Karpas-422 (cell line): ENCODE data around the gene AVPR2. TPM values are rescaled to one million over a fixed set of nuclear protein-coding genes. Genes with fewer than 3 reads are reported as not detected.

Source experiments
- DNase-seq: peaks from one replicate; pipeline ENCODE4 v3.0.0-alpha.2; 2015
- H2AFZ ChIP-seq: fragments of 200-600 bp; sonication (generic); 2 replicates; pipeline ENCODE4 v1.6.1; 2014; ENCODE audit warnings: antibody characterized with exemption, low read length, mixed read lengths
- H3K27ac ChIP-seq: fragments of 200-600 bp; sonication (generic); 2 replicates; pipeline ENCODE4 v1.5.1; 2014; ENCODE audit warnings: mild to moderate bottlenecking, low read length, moderate library complexity
- H3K27me3 ChIP-seq: fragments of 200-600 bp; sonication (generic); 2 replicates; pipeline ENCODE4 v1.6.1; 2014; ENCODE audit warnings: low read length, mixed read lengths
- H3K36me3 ChIP-seq: fragments of 200-600 bp; sonication (generic); 2 replicates; pipeline ENCODE4 v1.6.1; 2014; ENCODE audit warnings: low read length, mixed read lengths; ENCODE audit not compliant: insufficient read depth
- H3K4me1 ChIP-seq: fragments of 200-600 bp; sonication (generic); 2 replicates; pipeline ENCODE4 v1.6.1; 2014; ENCODE audit warnings: mild to moderate bottlenecking, low read length, mixed read lengths
- H3K4me2 ChIP-seq: fragments of 200-600 bp; sonication (generic); 2 replicates; pipeline ENCODE4 v1.6.1; 2014; ENCODE audit warnings: low read length, low read depth, mild to moderate bottlenecking; ENCODE audit not compliant: poor library complexity, severe bottlenecking
- H3K4me3 ChIP-seq: fragments of 200-600 bp; sonication (generic); 2 replicates; pipeline ENCODE4 v1.5.1; 2014; ENCODE audit warnings: mild to moderate bottlenecking, antibody characterized with exemption, low read length, mixed read lengths
- H3K79me2 ChIP-seq: fragments of 200-600 bp; sonication (generic); 2 replicates; pipeline ENCODE4 v1.6.1; 2014; ENCODE audit warnings: mild to moderate bottlenecking, low read length, mixed read lengths
- H3K9ac ChIP-seq: fragments of 200-600 bp; sonication (generic); 2 replicates; pipeline ENCODE4 v1.6.0; 2014; ENCODE audit warnings: low read length
- H3K9me2 ChIP-seq: fragments of 200-600 bp; sonication (generic), shearing (Covaris generic); replicated peaks from 2 replicates; pipeline ENCODE4 v1.6.0; 2014; ENCODE audit warnings: mild to moderate bottlenecking, low read length, moderate library complexity; ENCODE audit not compliant: insufficient read depth
- H3K9me3 ChIP-seq: fragments of 300-700, 200-600 bp; sonication (generic); 2 replicates; pipeline ENCODE4 v1.6.1; 2014; ENCODE audit warnings: low read length, mixed read lengths
- H4K20me1 ChIP-seq: fragments of 200-600 bp; sonication (generic); 2 replicates; pipeline ENCODE4 v1.6.1; 2014; ENCODE audit warnings: mild to moderate bottlenecking, antibody characterized with exemption, low read length, low read depth; ENCODE audit not compliant: insufficient read depth
- total RNA-seq: library from RNA; depleted of rRNA; stranded (reverse); fragments of >200 nt; shearing (Covaris generic); gene quantifications from 2 replicates; pipeline ENCODE4 v1.2.3, GENCODE V29; 2014; ENCODE audit warnings: low replicate concordance

The AVPR2 gene
- total RNA-seq, 1 experiment from 2014 or later = not detected

DNA sequence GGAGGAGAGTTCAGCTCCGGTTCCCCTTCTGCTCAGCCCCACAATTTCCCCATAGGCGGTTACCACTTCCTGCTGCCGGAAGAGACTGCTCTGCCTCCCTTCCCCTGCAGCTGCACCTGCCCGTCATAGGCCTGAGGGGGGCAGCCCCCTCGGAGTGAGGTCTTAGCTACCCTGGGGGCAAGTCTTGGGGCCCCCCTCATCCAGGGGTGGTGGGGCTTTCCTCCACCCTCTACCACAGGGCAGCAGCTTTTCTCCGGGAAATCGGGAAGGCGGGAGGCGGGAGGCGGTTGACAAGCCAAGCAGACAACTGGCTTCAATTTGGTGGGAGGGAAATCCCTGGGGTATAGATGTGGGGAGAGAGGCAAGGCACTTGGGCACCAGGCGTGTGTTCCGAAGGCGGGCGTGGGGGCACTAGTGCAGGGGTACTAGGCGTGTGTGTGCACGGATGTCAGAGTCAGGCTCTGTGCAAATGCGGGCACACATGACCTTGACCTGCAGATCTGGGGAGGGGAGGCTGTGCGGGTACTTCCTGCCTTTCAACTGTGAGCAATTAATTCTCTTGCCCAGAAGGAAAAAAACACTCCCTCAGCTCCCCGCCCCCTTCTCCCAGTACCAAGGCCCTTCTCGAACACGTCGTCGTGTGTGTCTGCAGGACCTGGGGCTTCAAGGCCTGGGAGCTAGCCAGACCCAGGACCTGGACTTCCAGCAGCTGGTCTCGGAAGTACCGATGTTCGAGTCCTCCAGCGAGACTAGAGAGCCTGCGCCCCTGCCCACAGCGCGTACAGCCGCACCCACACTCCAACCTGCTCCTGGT is 22.6 kb downstream of the AVPR2 start:
- Histone ChIP-seq H3K4me3 (peak overlapping the region; percentile 84), H4K20me1 (peaks cover 10% of the 10 kb centered on the region; the same call in 1 of the 2 replicates), H3K36me3 (no peaks in the 10 kb centered on the region), H3K27ac (peak overlapping the region; percentile 99), H3K4me1 (peaks cover 51% of the 10 kb centered on the region), H3K9me2 (no peaks in the 10 kb centered on the region), H3K27me3 (no peaks in the 10 kb centered on the region), H3K9me3 (no peaks in the 10 kb centered on the region), H3K9ac (peak overlapping the region; percentile 95), H3K4me2 (peak overlapping the region; percentile 78), H3K79me2 (peaks cover 19% of the 10 kb centered on the region), H2AFZ (no peak overlapping the region)
- peak; percentile 94 for DNase-seq

DNA sequence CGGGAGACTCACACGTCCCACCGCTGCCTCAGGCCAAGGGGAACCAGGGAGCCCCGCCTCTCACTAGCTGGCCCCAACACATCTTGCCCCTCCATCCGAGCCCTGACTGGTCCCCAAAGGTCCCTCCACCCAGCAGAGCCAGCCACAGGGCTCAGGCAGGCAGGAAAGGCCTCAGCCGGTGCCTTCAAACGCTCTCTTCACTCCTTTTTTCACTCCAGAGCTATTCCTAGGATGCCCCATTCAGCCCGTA is 23.1 kb downstream of the AVPR2 start:
- Histone ChIP-seq H3K9me2 (no peaks in the 10 kb centered on the region), H4K20me1 (peaks cover 8% of the 10 kb centered on the region; the same call in 1 of the 2 replicates), H3K36me3 (no peaks in the 10 kb centered on the region), H3K4me3 (peak overlapping the region; percentile 84), H3K4me2 (peak overlapping the region; percentile 78), H3K79me2 (peaks cover 21% of the 10 kb centered on the region), H3K9ac (peak overlapping the region; percentile 95), H3K27me3 (no peaks in the 10 kb centered on the region), H2AFZ (no peak overlapping the region), H3K27ac (peak overlapping the region; percentile 99), H3K9me3 (no peaks in the 10 kb centered on the region), H3K4me1 (peaks cover 51% of the 10 kb centered on the region)
- DNase-seq = no peak

DNA sequence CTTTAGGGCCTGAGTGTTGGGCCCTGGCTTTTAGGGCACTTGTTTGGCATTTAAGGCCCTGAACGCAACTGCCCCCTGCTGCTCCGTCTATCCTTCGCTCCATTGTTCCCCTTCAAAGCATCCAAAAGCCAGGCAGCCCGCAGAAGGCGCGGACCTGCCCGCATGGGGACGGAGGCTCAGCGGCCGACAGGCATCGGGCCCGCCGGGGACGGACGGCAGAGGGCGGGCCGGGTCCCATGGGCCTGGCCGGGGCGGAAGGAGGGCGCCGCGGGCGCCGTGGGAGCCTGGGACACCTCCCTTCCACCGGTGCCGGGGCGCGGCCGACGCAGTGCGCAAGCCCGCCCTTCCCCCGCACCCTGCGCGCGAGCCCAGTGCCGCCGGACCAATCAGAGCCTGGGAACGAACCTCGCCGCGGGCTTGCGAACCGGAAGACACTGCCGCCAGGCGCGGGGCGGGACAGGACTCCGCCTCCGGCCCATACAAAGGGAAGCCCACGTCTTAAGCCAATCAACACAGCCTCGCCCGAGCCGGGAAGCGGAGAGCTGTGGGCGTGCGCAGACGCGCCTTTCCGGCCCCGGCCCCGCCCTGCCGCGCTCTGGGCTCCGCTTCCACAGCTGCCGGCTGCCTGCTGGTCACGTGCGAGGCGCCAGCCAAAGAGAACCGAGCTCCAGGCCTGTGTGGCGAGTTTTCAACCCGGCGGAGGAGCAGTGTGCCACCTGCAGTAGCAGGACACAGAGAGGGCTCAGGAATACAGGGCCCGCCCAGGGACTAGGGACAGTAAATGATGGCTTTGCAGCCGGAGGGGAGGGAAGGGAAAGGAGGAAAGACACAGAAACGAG is 23.7 kb downstream of the AVPR2 start:
- Histone ChIP-seq H3K79me2 (peaks cover 26% of the 10 kb centered on the region), H3K9me3 (no peaks in the 10 kb centered on the region), H2AFZ (no peak overlapping the region), H3K4me2 (peak overlapping the region; percentile 78), H3K36me3 (0 out of 2 replicates have a peak, but pooled peaks cover 4% of the 10 kb centered on the region), H3K27me3 (no peaks in the 10 kb centered on the region), H3K9me2 (no peaks in the 10 kb centered on the region), H3K4me3 (peak overlapping the region; percentile 84), H3K27ac (peak overlapping the region; percentile 99), H4K20me1 (peaks cover 3% of the 10 kb centered on the region; the same call in 1 of the 2 replicates), H3K9ac (peak overlapping the region; percentile 95), H3K4me1 (peaks cover 54% of the 10 kb centered on the region)
- peak; percentile 97 for DNase-seq

DNA sequence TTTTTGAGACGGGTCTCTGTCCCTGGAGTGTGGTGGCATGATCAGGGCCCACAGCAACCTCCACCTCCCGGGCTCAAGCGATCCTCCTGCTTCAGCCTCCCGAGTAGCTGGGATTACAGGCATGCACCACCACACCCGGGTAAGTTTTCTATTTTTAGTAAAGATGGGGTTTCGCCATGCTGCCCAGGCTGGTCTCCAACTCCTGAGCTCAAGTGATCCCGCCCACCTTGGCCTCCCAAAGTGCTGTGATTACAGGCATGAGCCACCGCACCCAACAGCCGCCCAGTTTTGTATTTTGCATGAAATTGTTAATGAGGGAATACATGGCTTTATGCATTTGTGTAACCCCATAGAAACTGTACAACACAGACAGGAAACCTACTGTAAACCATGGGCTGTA is 24.4 kb downstream of the AVPR2 start:
- Histone ChIP-seq H3K4me3 (peak overlapping the region; percentile 24; the same call in 1 of the 2 replicates), H3K4me1 (peaks cover 56% of the 10 kb centered on the region), H3K9ac (peak overlapping the region; percentile 55), H2AFZ (no peak overlapping the region), H4K20me1 (no peaks in the 10 kb centered on the region; the same call in 1 of the 2 replicates), H3K9me3 (no peaks in the 10 kb centered on the region), H3K79me2 (peaks cover 26% of the 10 kb centered on the region), H3K36me3 (0 out of 2 replicates have a peak, but pooled peaks cover 4% of the 10 kb centered on the region), H3K27ac (peak overlapping the region; percentile 63), H3K9me2 (no peaks in the 10 kb centered on the region), H3K27me3 (no peaks in the 10 kb centered on the region), H3K4me2 (peak overlapping the region; percentile 36)
- peak; percentile 61 for DNase-seq

DNA sequence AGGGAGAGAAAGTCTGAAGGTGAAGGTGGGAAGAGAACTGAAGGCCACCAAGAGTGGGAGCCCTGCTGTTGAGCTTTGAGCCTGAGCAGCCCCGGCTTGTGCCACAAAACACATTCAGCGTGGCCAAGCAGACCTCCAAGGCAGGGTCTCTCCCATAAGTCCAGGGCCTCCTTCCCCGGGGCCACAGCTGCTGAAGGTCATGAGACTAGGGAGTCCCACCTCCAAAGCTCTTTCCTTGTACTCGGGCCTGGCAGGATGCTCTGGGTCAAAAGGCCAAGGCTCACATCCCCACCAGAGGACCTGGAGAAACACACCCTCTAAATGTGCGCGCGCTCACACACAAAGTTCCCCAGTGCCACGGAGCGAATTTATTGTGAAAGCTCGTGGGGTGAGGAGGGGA is 25.1 kb downstream of the AVPR2 start:
- no peaks in the 10 kb centered on the region; the same call in 1 of the 2 replicates for H4K20me1 ChIP-seq
- peak overlapping the region; percentile 36 for H3K4me2 ChIP-seq
- H3K4me1 ChIP-seq = peaks cover 49% of the 10 kb centered on the region

DNA sequence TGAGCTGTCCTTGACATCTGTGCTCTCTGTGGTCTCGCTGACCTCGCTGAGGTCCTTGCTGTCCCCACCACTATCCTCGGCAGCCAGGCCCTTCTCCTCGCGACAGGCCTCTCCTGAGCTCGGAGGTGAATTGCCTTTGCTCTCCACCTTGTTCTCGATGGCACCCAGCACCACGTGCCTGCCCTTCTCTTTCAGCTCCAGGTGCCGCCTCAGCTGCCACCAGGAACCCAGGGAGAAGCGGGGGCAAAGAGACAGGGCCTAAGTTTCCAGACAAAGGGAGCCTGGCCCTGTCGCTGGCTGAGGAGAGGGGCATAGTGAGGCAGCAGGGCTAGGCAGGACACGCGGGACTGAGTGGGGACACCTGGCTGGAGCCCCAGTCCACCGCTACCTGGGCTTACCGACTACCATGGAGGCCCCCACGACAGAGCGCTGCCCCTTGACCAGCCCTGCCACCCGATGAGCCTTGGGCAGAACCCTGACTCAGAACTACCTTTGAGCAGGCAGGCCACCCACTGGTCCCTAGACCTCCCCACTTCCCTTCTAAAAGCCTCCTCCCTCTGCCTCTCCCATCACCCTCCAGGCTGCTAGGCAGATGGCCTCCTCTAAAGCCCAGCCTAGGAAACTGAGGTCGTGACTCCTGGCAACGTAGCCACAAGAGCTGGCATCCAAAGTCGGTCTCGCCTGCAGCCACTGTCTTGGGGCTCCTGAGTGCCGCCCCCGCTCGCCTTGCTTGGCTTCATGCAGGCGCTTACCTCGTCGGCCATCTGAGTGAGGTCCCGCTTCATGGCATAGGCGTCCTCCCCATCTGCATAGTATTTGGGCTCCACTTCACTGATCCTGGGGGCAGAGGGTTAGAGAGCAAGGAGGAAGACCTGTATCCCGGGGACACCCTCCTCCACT is 25.8 kb downstream of the AVPR2 start:
- 0 out of 2 replicates have a peak overlapping the region, but pooled peaks have one; percentile 63 for H3K27ac ChIP-seq
- DNase-seq = no peak
- peaks cover 42% of the 10 kb centered on the region for H3K4me1 ChIP-seq
- peaks cover 20% of the 10 kb centered on the region for H3K79me2 ChIP-seq
- no peak overlapping the region for H3K4me3 ChIP-seq
- no peak overlapping the region for H3K9ac ChIP-seq
- no peaks in the 10 kb centered on the region for H4K20me1 ChIP-seq
- H3K9me3 ChIP-seq = no peaks in the 10 kb centered on the region
- H3K27me3 ChIP-seq = no peaks in the 10 kb centered on the region
- H3K9me2 ChIP-seq = no peaks in the 10 kb centered on the region
- H3K36me3 ChIP-seq = 0 out of 2 replicates have a peak, but pooled peaks cover 4% of the 10 kb centered on the region
- no peak overlapping the region for H3K4me2 ChIP-seq
- H2AFZ ChIP-seq = no peak overlapping the region

More for the DNA sequence above, 25.1 kb downstream of the AVPR2 start:
- Histone ChIP-seq H3K79me2 (peaks cover 26% of the 10 kb centered on the region), H3K36me3 (0 out of 2 replicates have a peak, but pooled peaks cover 4% of the 10 kb centered on the region), H3K9me2 (no peaks in the 10 kb centered on the region), H3K9me3 (no peaks in the 10 kb centered on the region), H3K27ac (peak overlapping the region; percentile 63), H3K9ac (peak overlapping the region; percentile 55), H3K27me3 (no peaks in the 10 kb centered on the region), H3K4me3 (peak overlapping the region; percentile 24; the same call in 1 of the 2 replicates), H2AFZ (no peak overlapping the region)
- DNase-seq = no peak

DNA sequence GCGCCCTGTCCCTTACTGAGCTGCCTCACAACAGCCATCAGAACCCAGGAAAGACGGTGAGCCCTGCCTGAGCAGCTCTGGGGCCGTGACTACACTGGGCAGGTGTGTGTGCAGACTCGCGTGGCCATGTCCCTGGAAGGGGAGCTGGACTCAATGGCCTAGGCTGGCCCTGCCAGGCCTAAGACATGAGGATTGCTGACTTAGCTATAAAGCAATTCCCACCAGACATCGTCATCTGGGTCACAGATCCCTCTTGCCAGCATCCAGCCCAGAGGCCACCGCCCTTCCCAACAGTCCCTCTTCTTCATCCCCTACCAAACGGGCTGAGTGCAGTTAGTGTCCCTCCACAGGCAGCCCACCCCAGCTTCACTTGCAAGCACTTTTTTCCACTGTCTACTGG is 26.7 kb downstream of the AVPR2 start:
- no peak for DNase-seq
- Histone ChIP-seq H3K9me2 (no peaks in the 10 kb centered on the region), H3K36me3 (0 out of 2 replicates have a peak, but pooled peaks cover 4% of the 10 kb centered on the region), H3K9me3 (no peaks in the 10 kb centered on the region), H3K9ac (no peak overlapping the region), H3K27ac (no peak overlapping the region), H3K4me2 (no peak overlapping the region), H3K4me1 (peaks cover 44% of the 10 kb centered on the region), H4K20me1 (no peaks in the 10 kb centered on the region), H2AFZ (no peak overlapping the region), H3K27me3 (no peaks in the 10 kb centered on the region), H3K4me3 (no peak overlapping the region), H3K79me2 (peaks cover 20% of the 10 kb centered on the region)
